GM19452 (cell line): ENCODE measurements around the gene FGFRL1.
"Not testable (repeated sequence)": the region's sequence is repeated elsewhere in the genome, so short reads cannot be mapped to it uniquely, and the experiment has no call there.

Experiments used
- ATAC-seq: cut with Tn5 transposase; IDR thresholded peaks from one replicate; pipeline ENCODE4 v1.9.1; 2021; ENCODE audit not compliant: unreplicated experiment

The FGFRL1 gene

DNA sequence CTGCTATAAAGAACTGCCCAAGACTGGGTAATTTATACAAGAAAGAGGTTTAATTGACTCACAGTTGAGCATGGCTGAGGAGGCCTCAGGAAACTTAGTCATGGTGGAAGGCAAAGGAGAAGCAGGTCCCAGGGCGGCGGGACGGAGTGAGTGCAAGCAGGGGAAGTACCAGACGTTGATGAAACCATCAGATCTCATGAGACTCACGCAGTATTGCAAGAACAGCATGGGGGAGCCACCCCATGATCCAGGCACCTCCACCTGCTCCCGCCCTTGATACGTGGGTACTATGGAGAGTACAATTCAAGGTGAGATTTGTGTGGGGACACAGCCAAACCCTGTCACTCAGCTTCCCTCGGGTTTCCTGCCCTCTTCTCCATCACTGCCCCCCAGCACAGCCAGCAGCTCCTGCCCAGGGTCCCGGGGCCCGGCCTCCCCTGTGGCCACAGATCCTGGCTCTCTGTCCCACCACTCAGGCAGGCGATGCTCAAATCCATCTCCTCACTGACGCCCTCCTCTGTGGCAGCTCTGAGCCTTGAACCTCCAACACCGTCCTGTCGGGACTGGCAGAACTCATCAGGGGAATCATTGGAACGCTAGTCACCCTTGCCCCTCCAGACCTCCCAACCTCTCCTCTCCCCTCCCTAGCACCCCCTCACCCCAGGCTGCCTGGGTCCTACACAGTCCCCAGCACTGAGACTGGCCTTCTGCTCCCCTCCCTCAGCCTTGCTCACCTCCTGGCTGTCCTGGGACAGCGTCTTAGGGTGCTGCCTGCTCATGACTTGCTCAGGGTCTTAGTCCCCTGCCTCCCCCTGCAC, 37.6 kb downstream of the FGFRL1 start:
- ATAC-seq, result no peak

DNA sequence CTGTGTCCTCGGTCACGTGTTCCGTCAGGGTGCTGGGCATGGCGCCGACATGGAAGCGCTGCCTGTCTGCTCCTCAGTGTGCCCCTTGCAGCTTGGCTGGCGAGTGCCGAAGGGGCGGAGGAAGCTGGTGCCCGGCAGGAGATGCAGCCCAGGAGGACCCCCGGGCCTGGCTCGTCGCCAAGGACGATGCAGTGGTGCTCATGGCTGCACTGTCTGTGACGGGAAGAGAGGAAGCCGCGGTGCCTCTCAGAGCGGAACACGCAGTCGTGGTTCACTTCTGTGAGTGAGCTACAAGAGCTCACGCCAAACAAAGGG, 38.1 kb downstream of the FGFRL1 start:
- no peak for ATAC-seq

DNA sequence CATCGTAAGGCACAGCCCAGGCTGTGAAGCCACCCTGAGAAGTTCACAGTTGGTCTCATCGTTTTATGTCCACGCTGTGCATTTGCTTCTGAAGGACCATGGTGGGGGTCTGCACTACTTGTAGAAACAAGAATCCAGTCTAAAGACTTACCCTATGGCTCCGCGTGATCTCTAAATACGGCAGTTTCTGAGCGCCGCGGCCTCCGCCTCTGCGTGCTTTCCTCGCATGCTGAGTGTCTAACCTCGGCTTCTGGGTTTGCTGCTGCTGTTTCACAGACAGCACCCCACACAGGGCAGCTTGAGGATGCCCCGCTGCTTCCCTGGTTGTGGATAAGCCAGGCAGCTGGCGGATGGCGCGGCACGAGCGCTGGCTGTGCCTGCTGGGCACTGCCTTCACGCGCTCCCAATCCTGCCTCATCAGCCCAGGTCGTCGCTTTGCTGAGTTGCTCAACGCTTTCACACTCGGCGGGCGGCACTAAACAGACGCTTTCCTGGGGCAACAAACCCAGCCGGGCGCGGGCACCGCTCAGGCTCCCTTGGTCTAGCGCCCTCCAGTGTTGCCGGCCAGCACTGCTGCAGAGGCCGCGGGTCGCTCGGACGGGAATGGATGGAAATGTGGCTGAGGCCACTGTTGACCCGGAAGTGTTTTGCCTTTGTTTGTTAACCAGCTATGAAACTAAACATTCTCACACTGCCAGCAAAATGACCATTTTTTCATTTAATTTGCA, 39.2 kb downstream of the FGFRL1 start:
- no peak for ATAC-seq

- no peak for ATAC-seq
Observed at GRCh38 chr4:1051472-1051871, 40.0 kb downstream of the FGFRL1 start.

- ATAC-seq, result no peak
Observed at GRCh38 chr4:1052231-1052671, 40.8 kb downstream of the FGFRL1 start.

GRCh38 chr4:1053080-1053661, 41.7 kb downstream of the FGFRL1 start:
- no peak for ATAC-seq

DNA sequence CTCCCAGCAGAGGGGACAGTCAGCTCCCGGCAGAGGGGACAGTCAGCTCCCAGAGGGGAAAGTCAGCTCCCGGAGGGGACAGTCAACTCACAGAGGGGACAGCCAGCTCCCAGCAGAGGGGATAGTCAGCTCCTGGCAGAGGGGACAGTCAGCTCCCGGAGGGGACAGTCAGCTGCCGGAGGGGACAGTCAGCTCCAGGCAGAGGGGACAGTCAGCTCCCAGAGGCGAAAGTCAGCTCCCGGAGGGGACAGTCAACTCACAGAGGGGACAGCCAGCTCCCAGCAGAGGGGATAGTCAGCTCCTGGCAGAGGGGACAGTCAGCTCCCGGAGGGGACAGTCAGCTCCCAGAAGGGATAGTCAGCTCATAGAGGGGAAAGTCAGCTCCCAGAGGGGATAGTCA, 42.5 kb downstream of the FGFRL1 start:
- not testable (repeated sequence) for ATAC-seq

DNA sequence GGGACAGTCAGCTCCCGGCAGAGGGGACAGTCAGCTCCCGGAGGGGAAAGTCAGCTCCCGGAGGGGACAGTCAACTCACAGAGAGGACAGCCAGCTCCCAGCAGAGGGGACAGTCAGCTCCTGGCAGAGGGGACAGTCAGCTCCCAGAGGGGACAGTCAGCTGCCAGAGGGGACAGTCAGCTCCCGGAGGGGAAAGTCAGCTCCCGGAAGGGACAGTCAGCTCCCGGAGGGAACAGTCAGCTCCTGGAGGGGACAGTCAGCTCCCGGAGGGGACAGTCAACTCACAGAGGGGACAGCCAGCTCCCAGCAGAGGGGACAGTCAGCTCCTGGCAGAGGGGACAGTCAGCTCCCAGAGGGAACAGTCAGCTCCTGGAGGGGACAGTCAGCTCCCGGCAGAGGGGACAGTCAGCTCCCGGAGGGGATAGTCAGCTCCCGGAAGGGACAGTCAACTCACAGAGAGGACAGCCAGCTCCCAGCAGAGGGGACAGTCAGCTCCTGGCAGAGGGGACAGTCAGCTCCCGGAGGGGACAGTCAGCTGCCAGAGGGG, 43.3 kb downstream of the FGFRL1 start:
- not testable (repeated sequence) for ATAC-seq

GRCh38 chr4:1055243-1055701, 43.8 kb downstream of the FGFRL1 start:
- not testable (repeated sequence) for ATAC-seq

DNA sequence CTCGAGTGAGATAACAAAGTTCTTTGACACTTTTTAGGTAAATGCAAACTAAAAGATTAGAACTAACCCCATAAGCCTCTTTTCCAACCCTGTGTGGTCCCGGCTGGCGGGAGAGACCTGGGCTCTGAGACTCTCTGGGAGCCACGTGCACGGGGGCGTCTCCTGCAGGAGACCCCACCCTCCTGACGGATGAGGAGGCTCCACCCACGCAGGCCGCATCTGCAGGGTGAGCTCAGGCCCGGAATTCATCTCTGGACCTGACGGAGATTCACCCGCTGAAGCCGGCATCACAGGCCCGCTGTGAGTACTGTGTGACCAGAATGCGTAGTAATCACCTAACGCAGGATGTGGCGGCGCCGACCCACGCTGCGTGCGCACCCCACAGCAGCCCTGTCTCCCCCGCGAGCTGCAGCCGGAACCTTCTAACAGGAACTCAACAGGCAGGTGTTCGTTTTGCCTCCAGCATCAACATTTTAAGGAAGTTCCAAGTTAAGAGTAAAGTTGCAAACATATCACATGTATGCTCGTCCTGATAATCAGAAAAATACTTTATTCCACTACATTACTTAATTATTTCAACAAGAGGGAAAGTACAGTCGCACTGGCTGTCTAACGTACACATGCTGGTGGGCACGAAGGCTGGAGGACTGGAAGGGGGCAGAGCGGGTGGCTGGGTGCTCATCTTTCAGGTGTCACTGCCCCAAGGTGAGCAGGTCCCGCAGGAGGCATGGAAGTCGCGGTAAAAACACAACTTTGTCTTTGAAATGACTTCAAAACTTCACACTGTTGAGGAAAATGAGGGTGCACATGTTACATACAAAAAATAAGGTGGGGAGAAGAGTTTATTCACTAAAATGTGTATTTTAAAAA, 44.5 kb downstream of the FGFRL1 start:
- peak; percentile 86 for ATAC-seq

GRCh38 chr4:1056671-1057402, 45.4 kb downstream of the FGFRL1 start:
- ATAC-seq, result no peak

DNA sequence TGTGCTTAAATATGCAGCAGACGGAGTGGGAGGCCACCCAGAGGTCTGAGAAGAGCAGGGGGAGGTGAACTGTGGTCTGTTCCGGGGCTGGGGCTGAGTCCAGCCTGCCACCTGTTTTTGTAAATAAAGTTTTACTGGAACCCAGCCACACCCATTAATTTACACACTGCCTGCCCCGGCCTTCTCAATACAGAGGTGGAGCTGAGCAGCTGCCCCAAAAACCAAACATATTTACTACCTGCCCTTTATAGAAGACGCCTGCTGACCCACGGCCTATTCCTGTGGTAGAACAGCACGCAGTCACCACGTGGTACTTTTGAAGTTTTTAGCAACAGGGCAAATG, 45.9 kb downstream of the FGFRL1 start:
- ATAC-seq, result no peak

GRCh38 chr4:1058198-1058996, 47.0 kb downstream of the FGFRL1 start:
- ATAC-seq, result no peak

- ATAC-seq, result no peak
Observed at GRCh38 chr4:1058997-1059665, 47.7 kb downstream of the FGFRL1 start.

DNA sequence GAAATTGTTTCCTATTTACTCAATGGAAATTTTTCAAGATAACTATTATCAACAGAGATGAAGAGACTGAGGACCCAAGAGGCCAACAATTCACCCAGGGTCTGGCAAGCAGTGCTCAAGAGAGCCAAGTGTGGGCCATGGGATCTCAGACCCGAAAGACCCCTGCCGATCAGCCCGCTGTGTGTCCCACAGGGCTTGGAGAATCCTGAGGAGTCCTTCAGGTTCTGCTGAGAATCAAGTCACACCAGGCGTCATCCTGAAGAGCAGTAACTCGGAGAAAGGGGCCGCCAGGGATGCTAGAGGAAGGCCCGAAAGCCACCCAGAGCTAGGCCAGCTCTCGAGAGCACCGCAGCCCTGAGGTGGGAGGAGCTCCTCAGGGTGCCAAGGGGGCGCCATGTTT, 48.7 kb downstream of the FGFRL1 start:
- no peak for ATAC-seq

GRCh38 chr4:1060621-1061020, 49.2 kb downstream of the FGFRL1 start:
- no peak for ATAC-seq

DNA sequence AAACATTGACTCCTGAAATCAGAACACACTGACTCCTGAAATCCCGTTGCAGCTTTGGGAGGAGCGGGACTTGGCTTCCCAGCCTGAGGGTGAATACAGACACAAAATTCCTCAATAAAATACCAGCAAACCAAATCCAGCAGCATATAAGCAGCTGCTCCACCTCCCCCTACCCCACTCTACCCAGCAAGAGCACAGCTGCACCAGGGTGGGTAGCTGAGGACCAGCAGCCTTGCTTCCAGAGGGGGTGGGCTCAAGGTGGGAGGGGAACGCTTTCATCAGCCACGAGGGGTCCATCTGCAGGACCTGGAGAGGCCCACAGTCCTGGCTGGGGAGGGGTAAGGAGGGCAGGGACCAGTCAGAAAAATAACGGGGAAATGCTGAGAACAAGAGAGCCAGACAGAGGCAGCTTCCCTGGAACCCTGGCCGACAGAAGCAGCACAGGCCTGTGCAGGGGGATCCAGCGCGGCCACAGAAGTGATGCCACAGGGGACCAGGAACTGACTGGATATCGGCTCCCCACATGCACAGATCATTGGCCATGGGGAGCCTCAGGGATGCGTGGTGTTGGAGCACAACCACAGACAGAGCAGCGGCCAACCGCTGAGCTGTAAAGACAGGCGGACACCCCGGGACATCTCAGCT, 49.8 kb downstream of the FGFRL1 start:
- ATAC-seq, result no peak

DNA sequence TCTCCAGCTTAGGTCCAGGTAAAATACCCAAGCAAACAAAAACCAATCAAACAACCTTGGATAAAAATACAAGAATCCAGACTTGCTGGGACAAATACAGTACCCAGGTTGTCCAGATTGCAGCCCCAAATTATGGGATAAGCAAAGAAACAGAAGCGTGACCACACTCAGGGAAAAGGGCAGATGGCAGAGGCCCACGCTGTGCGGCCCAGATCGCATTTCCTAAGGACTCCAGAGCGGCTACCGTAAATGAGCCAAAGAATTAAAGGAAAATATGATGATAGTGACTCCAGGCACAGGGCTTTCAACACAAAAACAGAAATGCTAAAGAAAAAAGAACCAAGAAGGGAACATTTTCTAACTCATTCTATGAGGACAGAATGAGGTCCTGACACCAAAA, 50.3 kb downstream of the FGFRL1 start:
- no peak for ATAC-seq
